Activated naive CD8-positive, alpha-beta T cell treated with anti-CD3 and anti-CD28 coated beads for 36 hours (primary cell): ENCODE results near the gene KRTAP10-12. TPM values are rescaled to one million over a fixed set of nuclear protein-coding genes. Genes with fewer than 3 reads are reported as not detected.

Experiments
- DNase-seq: peaks from one replicate; pipeline ENCODE4 v3.0.0; 2021
- H3K27ac Mint-ChIP-seq: one replicate; pipeline ENCODE4 v1.8.0; 2022; ENCODE audit warnings: mild to moderate bottlenecking, moderate library complexity, mixed read lengths
- H3K27me3 Mint-ChIP-seq: one replicate; pipeline ENCODE4 v1.8.0; 2022; ENCODE audit warnings: mild to moderate bottlenecking, mixed read lengths
- H3K36me3 Mint-ChIP-seq: one replicate; pipeline ENCODE4 v1.8.0; 2021; ENCODE audit warnings: mild to moderate bottlenecking, mixed read lengths
- H3K4me1 Mint-ChIP-seq: one replicate; pipeline ENCODE4 v1.8.0; 2021; ENCODE audit warnings: mixed read lengths
- H3K4me3 Mint-ChIP-seq: one replicate; pipeline ENCODE4 v1.8.0; 2022; ENCODE audit warnings: mild to moderate bottlenecking, moderate library complexity, mixed read lengths
- H3K9me3 Mint-ChIP-seq: one replicate; pipeline ENCODE4 v1.8.0; 2022; ENCODE audit warnings: mixed read lengths
- total RNA-seq, 2 experiments: library from RNA; stranded (reverse); gene quantifications; one replicate each; pipeline ENCODE4 v1.2.3, GENCODE V29; 2021

Gene KRTAP10-12
- total RNA-seq, 2 experiments from 2014 or later: not detected

GRCh38 chr21:44701023-44701400, 4.0 kb downstream of the KRTAP10-12 start:
- H3K9me3 Mint-ChIP-seq: peaks cover 7% of the 10 kb centered on the region
- H3K27ac Mint-ChIP-seq: no peak overlapping the region
- peaks cover 5% of the 10 kb centered on the region for H3K36me3 Mint-ChIP-seq
- peaks cover 8% of the 10 kb centered on the region for H3K4me1 Mint-ChIP-seq
- H3K4me3 Mint-ChIP-seq: no peak overlapping the region
- no peak for DNase-seq
- peaks cover 87% of the 10 kb centered on the region for H3K27me3 Mint-ChIP-seq

- Mint-ChIP-seq H3K27me3 (peaks cover 87% of the 10 kb centered on the region), H3K27ac (no peak overlapping the region), H3K36me3 (peaks cover 9% of the 10 kb centered on the region), H3K9me3 (peaks cover 11% of the 10 kb centered on the region), H3K4me3 (no peak overlapping the region), H3K4me1 (peaks cover 8% of the 10 kb centered on the region)
- DNase-seq: no peak
Measured at GRCh38 chr21:44701541-44701940, 4.6 kb downstream of the KRTAP10-12 start.

GRCh38 chr21:44702111-44702972, 5.4 kb downstream of the KRTAP10-12 start:
- H3K4me3 Mint-ChIP-seq: no peak overlapping the region
- H3K4me1 Mint-ChIP-seq: peaks cover 6% of the 10 kb centered on the region
- no peak for DNase-seq
- no peak overlapping the region for H3K27ac Mint-ChIP-seq
- H3K27me3 Mint-ChIP-seq: peaks cover 85% of the 10 kb centered on the region
- peaks cover 11% of the 10 kb centered on the region for H3K9me3 Mint-ChIP-seq
- peaks cover 9% of the 10 kb centered on the region for H3K36me3 Mint-ChIP-seq

GRCh38 chr21:44702973-44703730, 6.2 kb downstream of the KRTAP10-12 start:
- Mint-ChIP-seq H3K27ac (no peak overlapping the region), H3K27me3 (peaks cover 85% of the 10 kb centered on the region), H3K4me1 (peaks cover 3% of the 10 kb centered on the region), H3K9me3 (peaks cover 11% of the 10 kb centered on the region), H3K36me3 (peaks cover 9% of the 10 kb centered on the region), H3K4me3 (no peak overlapping the region)
- DNase-seq: no peak

GRCh38 chr21:44703731-44704635, 7.0 kb downstream of the KRTAP10-12 start:
- Mint-ChIP-seq H3K36me3 (peaks cover 9% of the 10 kb centered on the region), H3K4me3 (no peak overlapping the region), H3K27ac (no peak overlapping the region), H3K4me1 (peaks cover 2% of the 10 kb centered on the region), H3K27me3 (peaks cover 87% of the 10 kb centered on the region), H3K9me3 (peaks cover 11% of the 10 kb centered on the region)
- no peak for DNase-seq

- Mint-ChIP-seq H3K9me3 (peaks cover 11% of the 10 kb centered on the region), H3K4me1 (peaks cover 8% of the 10 kb centered on the region), H3K27ac (no peak overlapping the region), H3K27me3 (peaks cover 89% of the 10 kb centered on the region), H3K4me3 (no peak overlapping the region), H3K36me3 (peaks cover 9% of the 10 kb centered on the region)
- no peak for DNase-seq
Measured at GRCh38 chr21:44704636-44705001, 7.6 kb downstream of the KRTAP10-12 start.

GRCh38 chr21:44706026-44706705, 9.2 kb downstream of the KRTAP10-12 start:
- Mint-ChIP-seq H3K27ac (no peak overlapping the region), H3K4me3 (no peak overlapping the region), H3K36me3 (peaks cover 9% of the 10 kb centered on the region), H3K4me1 (peaks cover 16% of the 10 kb centered on the region), H3K27me3 (peaks cover 92% of the 10 kb centered on the region), H3K9me3 (peaks cover 11% of the 10 kb centered on the region)
- no peak for DNase-seq

- H3K4me3 Mint-ChIP-seq: no peak overlapping the region
- no peak overlapping the region for H3K27ac Mint-ChIP-seq
- peaks cover 11% of the 10 kb centered on the region for H3K9me3 Mint-ChIP-seq
- peaks cover 9% of the 10 kb centered on the region for H3K36me3 Mint-ChIP-seq
- peaks cover 19% of the 10 kb centered on the region for H3K4me1 Mint-ChIP-seq
- peaks cover 94% of the 10 kb centered on the region for H3K27me3 Mint-ChIP-seq
- no peak for DNase-seq
Measured at GRCh38 chr21:44706706-44707581, 10.0 kb downstream of the KRTAP10-12 start.

- H3K27ac Mint-ChIP-seq: no peak overlapping the region
- DNase-seq: no peak
- no peak overlapping the region for H3K4me3 Mint-ChIP-seq
- H3K4me1 Mint-ChIP-seq: peaks cover 22% of the 10 kb centered on the region
- peaks cover 11% of the 10 kb centered on the region for H3K9me3 Mint-ChIP-seq
- H3K36me3 Mint-ChIP-seq: peaks cover 9% of the 10 kb centered on the region
- H3K27me3 Mint-ChIP-seq: peaks cover 94% of the 10 kb centered on the region
Measured at GRCh38 chr21:44708213-44708865, 11.4 kb downstream of the KRTAP10-12 start.

- peaks cover 11% of the 10 kb centered on the region for H3K9me3 Mint-ChIP-seq
- peaks cover 97% of the 10 kb centered on the region for H3K27me3 Mint-ChIP-seq
- peaks cover 9% of the 10 kb centered on the region for H3K36me3 Mint-ChIP-seq
- no peak overlapping the region for H3K4me3 Mint-ChIP-seq
- H3K4me1 Mint-ChIP-seq: peaks cover 22% of the 10 kb centered on the region
- DNase-seq: no peak
- no peak overlapping the region for H3K27ac Mint-ChIP-seq
Measured at GRCh38 chr21:44708866-44709425, 12.0 kb downstream of the KRTAP10-12 start.

- Mint-ChIP-seq H3K27ac (no peak overlapping the region), H3K4me3 (no peak overlapping the region), H3K4me1 (peaks cover 22% of the 10 kb centered on the region), H3K27me3 (peaks cover 97% of the 10 kb centered on the region), H3K36me3 (peaks cover 9% of the 10 kb centered on the region), H3K9me3 (peaks cover 11% of the 10 kb centered on the region)
- no peak for DNase-seq
Measured at GRCh38 chr21:44709426-44710293, 12.7 kb downstream of the KRTAP10-12 start.

GRCh38 chr21:44710294-44710665, 13.3 kb downstream of the KRTAP10-12 start:
- peaks cover 9% of the 10 kb centered on the region for H3K9me3 Mint-ChIP-seq
- no peak for DNase-seq
- peaks cover 94% of the 10 kb centered on the region for H3K27me3 Mint-ChIP-seq
- peaks cover 9% of the 10 kb centered on the region for H3K36me3 Mint-ChIP-seq
- peaks cover 26% of the 10 kb centered on the region for H3K4me1 Mint-ChIP-seq
- no peak overlapping the region for H3K27ac Mint-ChIP-seq
- no peak overlapping the region for H3K4me3 Mint-ChIP-seq
